AG04450 (cell line): ENCODE data around the gene AK4. TPM values are rescaled to one million over a fixed set of nuclear protein-coding genes. Genes with fewer than 3 reads are reported as not detected.

Experiments
- CTCF ChIA-PET: fragments of 300-600, 350-600 bp; formaldehyde crosslinking; extraction: SDS; loops from one replicate; lab custom pipeline; 2022; ENCODE audit warnings: antibody characterized with exemption, inconsistent platforms; lab: Charles Lee
- POLR2A ChIA-PET: fragments of 350-600 bp; formaldehyde crosslinking; extraction: SDS; loops from one replicate; lab custom pipeline; 2021; ENCODE audit warnings: antibody characterized with exemption, inconsistent platforms; lab: Yijun Ruan, JAX
- DNase-seq: peaks from one replicate; pipeline ENCODE4 v3.0.0-alpha.2; 2011; ENCODE audit warnings: low read depth, low spot score
- H3K27ac ChIP-seq: one replicate; pipeline ENCODE4 v1.5.1; 2012; ENCODE audit warnings: low read depth, low read length, control low read depth
- H3K27me3 ChIP-seq: one replicate; pipeline ENCODE4 v1.6.0; 2012; ENCODE audit warnings: low read length; ENCODE audit not compliant: control insufficient read depth, insufficient read depth
- H3K4me3 ChIP-seq: 2 replicates; pipeline ENCODE4 v1.5.1; 2011; ENCODE audit warnings: mild to moderate bottlenecking, low read depth, low read length, control low read depth
- H3K9me3 ChIP-seq: 2 replicates; pipeline ENCODE4 v1.5.1; 2012; ENCODE audit warnings: low read length; ENCODE audit not compliant: control insufficient read depth, insufficient read depth
- polyA plus RNA-seq: library from polyadenylated mRNA; depleted of rRNA; stranded (reverse); fragments of >200 nt; gene quantifications from 2 replicates; pipeline ENCODE4 v1.2.3, GENCODE V29; 2011
- TF ChIP-seq, protein P1 (sequence below): IDR thresholded peaks from 2 replicates; pipeline ENCODE4 v1.5.1; 2011; ENCODE audit warnings: low read depth, low read length, control low read depth, inconsistent platforms

The AK4 gene
- polyA plus RNA-seq, 1 experiment, result 0.78 TPM

DNA sequence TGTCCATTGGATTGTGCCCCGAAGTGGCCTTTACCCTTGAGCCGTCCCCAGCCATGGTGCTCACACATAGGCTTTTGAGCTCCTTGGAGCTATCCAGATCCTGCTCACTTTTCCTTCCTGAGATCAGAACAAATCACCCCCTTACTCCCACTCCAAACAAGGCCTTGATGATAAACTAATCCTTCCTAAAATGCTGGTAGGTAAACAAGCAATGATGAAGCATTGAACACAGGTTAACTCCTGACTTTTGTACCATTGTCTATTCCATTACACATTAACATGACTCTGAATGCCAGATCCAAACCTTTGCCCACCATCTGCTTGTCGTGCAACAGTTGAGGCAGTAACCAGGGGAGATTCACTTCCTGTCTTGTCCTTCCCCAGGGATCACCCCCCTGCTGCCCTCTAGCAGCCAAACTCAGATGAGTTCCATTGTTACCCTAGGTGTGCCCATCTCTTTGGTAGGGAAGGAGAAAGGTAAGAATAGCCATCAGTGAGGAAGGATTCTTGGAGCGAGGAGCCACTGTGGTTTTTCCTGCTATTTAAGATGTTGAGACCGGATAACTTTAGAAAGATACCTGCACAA, 81.8 kb downstream of the AK4 start:
- H3K27ac ChIP-seq, result no peak overlapping the region
- POLR2A ChIA-PET, result no interaction called here
- CTCF ChIA-PET, result no interaction called here

GRCh38 chr1:65230731-65231481, 82.9 kb downstream of the AK4 start:
- no peaks in the 10 kb centered on the region for H3K9me3 ChIP-seq
- TF ChIP-seq, protein P1, sequence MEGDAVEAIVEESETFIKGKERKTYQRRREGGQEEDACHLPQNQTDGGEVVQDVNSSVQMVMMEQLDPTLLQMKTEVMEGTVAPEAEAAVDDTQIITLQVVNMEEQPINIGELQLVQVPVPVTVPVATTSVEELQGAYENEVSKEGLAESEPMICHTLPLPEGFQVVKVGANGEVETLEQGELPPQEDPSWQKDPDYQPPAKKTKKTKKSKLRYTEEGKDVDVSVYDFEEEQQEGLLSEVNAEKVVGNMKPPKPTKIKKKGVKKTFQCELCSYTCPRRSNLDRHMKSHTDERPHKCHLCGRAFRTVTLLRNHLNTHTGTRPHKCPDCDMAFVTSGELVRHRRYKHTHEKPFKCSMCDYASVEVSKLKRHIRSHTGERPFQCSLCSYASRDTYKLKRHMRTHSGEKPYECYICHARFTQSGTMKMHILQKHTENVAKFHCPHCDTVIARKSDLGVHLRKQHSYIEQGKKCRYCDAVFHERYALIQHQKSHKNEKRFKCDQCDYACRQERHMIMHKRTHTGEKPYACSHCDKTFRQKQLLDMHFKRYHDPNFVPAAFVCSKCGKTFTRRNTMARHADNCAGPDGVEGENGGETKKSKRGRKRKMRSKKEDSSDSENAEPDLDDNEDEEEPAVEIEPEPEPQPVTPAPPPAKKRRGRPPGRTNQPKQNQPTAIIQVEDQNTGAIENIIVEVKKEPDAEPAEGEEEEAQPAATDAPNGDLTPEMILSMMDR, result no peak
- no peak overlapping the region for H3K27ac ChIP-seq
- H3K27me3 ChIP-seq, result no peaks in the 10 kb centered on the region
- CTCF ChIA-PET, result interaction anchor here (1.0 kb wide), 1 partner anchor 15 kb away, joined by 7 read pairs; no protein-coding TSS in a partner anchor
- POLR2A ChIA-PET, result no interaction called here
- H3K4me3 ChIP-seq, result no peak overlapping the region
- no peak for DNase-seq

More for the DNA sequence above, 81.8 kb downstream of the AK4 start:
- Histone ChIP-seq H3K4me3 (no peak overlapping the region), H3K9me3 (no peaks in the 10 kb centered on the region), H3K27me3 (no peaks in the 10 kb centered on the region)
- TF ChIP-seq, protein P1, result no peak
- DNase-seq, result no peak

DNA sequence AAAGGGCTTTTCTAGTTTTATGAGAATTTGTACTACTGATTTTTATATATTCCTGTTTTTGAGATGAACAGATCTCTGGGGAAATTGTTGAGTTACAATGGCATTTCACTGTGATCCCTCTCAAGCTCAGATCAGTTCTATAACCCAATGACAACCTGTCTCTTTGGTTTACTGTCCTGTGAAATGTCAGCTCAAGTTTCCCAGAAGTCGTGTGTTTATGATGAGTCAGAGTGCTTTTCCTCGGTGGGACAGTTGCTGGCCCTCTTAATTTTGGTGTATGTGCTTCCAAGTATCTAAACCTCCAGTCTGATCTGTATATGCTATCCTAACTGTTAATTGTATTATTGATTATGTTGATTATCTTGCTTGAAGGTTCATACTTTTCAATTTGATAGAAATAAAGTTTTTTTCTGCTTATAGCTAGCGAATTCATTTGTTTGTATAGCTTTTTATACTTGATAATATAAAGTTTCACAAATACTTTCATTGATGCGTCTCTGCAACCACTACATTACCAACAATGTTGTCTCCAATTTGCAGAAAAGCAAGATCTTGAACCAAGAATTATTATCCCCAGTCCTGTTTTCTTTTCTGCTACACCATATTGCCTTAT, 83.8 kb downstream of the AK4 start:
- CTCF ChIA-PET, result interaction anchor here (0.6 to 1.5 kb wide), 3 partner anchors 16 to 456 kb away, joined by 4 to 7 read pairs (median 6); no protein-coding TSS in a partner anchor
- Histone ChIP-seq H3K9me3 (no peaks in the 10 kb centered on the region), H3K27me3 (no peaks in the 10 kb centered on the region), H3K27ac (no peak overlapping the region), H3K4me3 (no peak overlapping the region)
- no peak for DNase-seq
- TF ChIP-seq, protein P1, result no peak
- POLR2A ChIA-PET, result interaction anchor here (0.6 kb wide), 1 partner anchor 450 kb away, joined by 4 read pairs; no protein-coding TSS in a partner anchor

DNA sequence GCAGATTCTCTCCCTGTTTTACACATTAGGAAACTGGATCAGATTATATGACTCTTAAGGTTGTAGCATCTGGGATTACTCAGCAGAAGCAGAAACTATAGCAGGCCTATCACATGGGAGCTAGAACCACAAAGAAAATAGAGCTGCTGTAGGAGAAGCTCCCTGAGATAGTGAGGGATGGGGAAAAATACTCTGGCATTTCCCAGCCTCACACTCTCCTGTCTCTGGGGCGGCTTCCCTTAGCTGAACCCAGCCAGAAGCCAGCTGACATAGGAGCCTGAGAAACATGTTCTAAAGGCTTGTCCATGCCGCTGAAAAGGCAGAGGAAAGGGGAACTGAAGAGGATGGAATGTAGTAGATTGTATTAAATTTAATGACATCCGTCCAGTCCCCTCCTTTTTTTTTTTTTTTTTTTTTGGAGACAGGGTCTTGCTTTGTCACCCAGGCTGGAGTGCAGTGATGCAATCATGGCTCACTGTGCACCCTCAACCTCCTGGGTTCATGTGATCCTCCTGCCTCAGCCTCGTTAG, 84.5 kb downstream of the AK4 start:
- no peak overlapping the region for H3K4me3 ChIP-seq
- ChIA-PET CTCF (interaction anchor here (0.6 to 1.5 kb wide), 2 partner anchors 25 to 455 kb away, joined by 4 to 6 read pairs; no protein-coding TSS in a partner anchor), POLR2A (interaction anchor here (0.6 kb wide), 1 partner anchor 449 kb away, joined by 4 read pairs; no protein-coding TSS in a partner anchor)
- DNase-seq, result no peak
- TF ChIP-seq, protein P1, result no peak
- no peaks in the 10 kb centered on the region for H3K9me3 ChIP-seq
- H3K27me3 ChIP-seq, result no peaks in the 10 kb centered on the region
- H3K27ac ChIP-seq, result no peak overlapping the region
